ENCODE results near the gene ID4. TPM values are rescaled to one million over a fixed set of nuclear protein-coding genes. Genes with fewer than 3 reads are reported as not detected.

ID4 gene
- total RNA-seq, 4 donors from 2014 or later, result 0.36 to 5.8 (median 1.3) TPM

- no peak overlapping the region for H3K27ac ChIP-seq
- H3K36me3 ChIP-seq, result no peaks in the 10 kb centered on the region
- no peaks in the 10 kb centered on the region for H3K4me1 ChIP-seq
- intact Hi-C loops (cut with DNase I; ENCODE audit: low total_unique reads) (no loop called here), in situ Hi-C loops (cut with MboI; ENCODE audit: low sequenced_read_pairs in 4 of 4) (loop anchor here in 2 of 4 donors (25.0 kb wide), 2 partner anchors 853 to 878 kb away; no protein-coding TSS in a partner anchor)
- H3K4me3 ChIP-seq, result no peak overlapping the region
- no peak for DNase-seq
- ATAC-seq, result no peak
- no peak for TF ChIP-seq POLR2A (IDR thresholded peaks at IDR 0.05)
- H3K27me3 ChIP-seq, result no peaks in the 10 kb centered on the region
- no peaks in the 10 kb centered on the region for H3K9me3 ChIP-seq
Measured at GRCh38 chr6:19865178-19865577, 28.0 kb downstream of the ID4 start.

- TF ChIP-seq CTCF (IDR thresholded peaks at IDR 0.05 in 4 of 5, conservative IDR thresholded peaks at IDR 0.05 in 1 of 5), result no peak
- no peak for TF ChIP-seq POLR2A (IDR thresholded peaks at IDR 0.05)
Measured at GRCh38 chr6:19866173-19866984, 29.2 kb downstream of the ID4 start.

GRCh38 chr6:19866985-19867627 lies 29.9 kb downstream of the ID4 start:
- in situ Hi-C loops (cut with MboI; ENCODE audit: low sequenced_read_pairs in 4 of 4), result loop anchor here in 2 of 4 donors (25.0 kb wide), 2 partner anchors 855 to 880 kb away; no protein-coding TSS in a partner anchor
- Histone ChIP-seq H3K4me3 (no peak overlapping the region), H3K9me3 (no peaks in the 10 kb centered on the region), H3K27ac (no peak overlapping the region), H3K27me3 (no peaks in the 10 kb centered on the region), H3K36me3 (no peaks in the 10 kb centered on the region), H3K4me1 (no peaks in the 10 kb centered on the region)
- TF ChIP-seq CTCF (IDR thresholded peaks at IDR 0.05 in 4 of 5, conservative IDR thresholded peaks at IDR 0.05 in 1 of 5), result no peak
- ATAC-seq, result no peak
- intact Hi-C loops (cut with DNase I; ENCODE audit: low total_unique reads), result no loop called here
- no peak for DNase-seq

More at GRCh38 chr6:19866173-19866984, 29.2 kb downstream of the ID4 start:
- Histone ChIP-seq H3K4me3 (no peak overlapping the region), H3K27me3 (no peaks in the 10 kb centered on the region), H3K9me3 (no peaks in the 10 kb centered on the region), H3K27ac (no peak overlapping the region), H3K4me1 (no peaks in the 10 kb centered on the region), H3K36me3 (no peaks in the 10 kb centered on the region)
- DNase-seq (no peak), ATAC-seq (no peak)
- in situ Hi-C loops (cut with MboI; ENCODE audit: low sequenced_read_pairs in 4 of 4), result loop anchor here in 2 of 4 donors (25.0 kb wide), 2 partner anchors 854 to 879 kb away; no protein-coding TSS in a partner anchor
- intact Hi-C loops (cut with DNase I; ENCODE audit: low total_unique reads), result no loop called here

GRCh38 chr6:19869464-19869863 lies 32.3 kb downstream of the ID4 start:
- no peak overlapping the region for H3K27ac ChIP-seq
- in situ Hi-C loops (cut with MboI; ENCODE audit: low sequenced_read_pairs in 4 of 4), result loop anchor here in 2 of 4 donors (25.0 kb wide), 2 partner anchors 857 to 882 kb away; no protein-coding TSS in a partner anchor
- no peak overlapping the region for H3K4me3 ChIP-seq
- TF ChIP-seq POLR2A (IDR thresholded peaks at IDR 0.05) (no peak), CTCF (IDR thresholded peaks at IDR 0.05 in 4 of 5, conservative IDR thresholded peaks at IDR 0.05 in 1 of 5) (no peak)
- DNase-seq (no peak), ATAC-seq (no peak)
- H3K9me3 ChIP-seq, result no peaks in the 10 kb centered on the region
- intact Hi-C loops (cut with DNase I; ENCODE audit: low total_unique reads), result no loop called here
- H3K27me3 ChIP-seq, result no peaks in the 10 kb centered on the region
- H3K4me1 ChIP-seq, result no peaks in the 10 kb centered on the region
- H3K36me3 ChIP-seq, result no peaks in the 10 kb centered on the region

- intact Hi-C loops (cut with DNase I; ENCODE audit: low total_unique reads), result no loop called here
- Histone ChIP-seq H3K9me3 (no peaks in the 10 kb centered on the region), H3K36me3 (no peaks in the 10 kb centered on the region), H3K4me3 (no peak overlapping the region), H3K27ac (no peak overlapping the region), H3K27me3 (no peaks in the 10 kb centered on the region), H3K4me1 (no peaks in the 10 kb centered on the region)
- no peak for DNase-seq
- no peak for ATAC-seq
- in situ Hi-C loops (cut with MboI; ENCODE audit: low sequenced_read_pairs in 4 of 4), result loop anchor here in 2 of 4 donors (25.0 kb wide), 2 partner anchors 858 to 883 kb away; no protein-coding TSS in a partner anchor
- TF ChIP-seq POLR2A (IDR thresholded peaks at IDR 0.05) (no peak), CTCF (IDR thresholded peaks at IDR 0.05 in 4 of 5, conservative IDR thresholded peaks at IDR 0.05 in 1 of 5) (no peak)
Measured at GRCh38 chr6:19870322-19870721, 33.2 kb downstream of the ID4 start.
